ENCODE data around the gene ZC3H18.

Gene ZC3H18

GRCh38 chr16:88630433-88630832 lies 60.2 kb downstream of the ZC3H18 start:
- DNase-seq (ENCODE audit: low spot score) = no peak
- in situ Hi-C loops (cut with MboI; ENCODE audit: low pct_unique_long_range_greater_than_20kb, low sequenced_read_pairs, unreplicated experiment) = no loop called here
- no peak for TF ChIP-seq CTCF (IDR thresholded peaks at IDR 0.05; ENCODE audit: extremely low read depth, insufficient read depth, missing control alignments)

GRCh38 chr16:88630941-88631340 lies 60.7 kb downstream of the ZC3H18 start:
- no peak for TF ChIP-seq CTCF (IDR thresholded peaks at IDR 0.05; ENCODE audit: extremely low read depth, insufficient read depth, missing control alignments)
- in situ Hi-C loops (cut with MboI; ENCODE audit: low pct_unique_long_range_greater_than_20kb, low sequenced_read_pairs, unreplicated experiment) = no loop called here
- DNase-seq (ENCODE audit: low spot score) = no peak

GRCh38 chr16:88631384-88631783 lies 61.2 kb downstream of the ZC3H18 start:
- in situ Hi-C loops (cut with MboI; ENCODE audit: low pct_unique_long_range_greater_than_20kb, low sequenced_read_pairs, unreplicated experiment) = no loop called here
- DNase-seq (ENCODE audit: low spot score) = no peak
- TF ChIP-seq CTCF (IDR thresholded peaks at IDR 0.05; ENCODE audit: extremely low read depth, insufficient read depth, missing control alignments) = no peak

- in situ Hi-C loops (cut with MboI; ENCODE audit: low pct_unique_long_range_greater_than_20kb, low sequenced_read_pairs, unreplicated experiment) = no loop called here
- DNase-seq (ENCODE audit: low spot score) = no peak
- no peak for TF ChIP-seq CTCF (IDR thresholded peaks at IDR 0.05; ENCODE audit: extremely low read depth, insufficient read depth, missing control alignments)
Measured at GRCh38 chr16:88631920-88632586, 61.9 kb downstream of the ZC3H18 start.

- in situ Hi-C loops (cut with MboI; ENCODE audit: low pct_unique_long_range_greater_than_20kb, low sequenced_read_pairs, unreplicated experiment) = no loop called here
- no peak for TF ChIP-seq CTCF (IDR thresholded peaks at IDR 0.05; ENCODE audit: extremely low read depth, insufficient read depth, missing control alignments)
- DNase-seq (ENCODE audit: low spot score) = no peak
Measured at GRCh38 chr16:88632587-88632930, 62.4 kb downstream of the ZC3H18 start.

GRCh38 chr16:88633684-88634140 lies 63.5 kb downstream of the ZC3H18 start:
- in situ Hi-C loops (cut with MboI; ENCODE audit: low pct_unique_long_range_greater_than_20kb, low sequenced_read_pairs, unreplicated experiment) = no loop called here
- peak; percentile 87 for DNase-seq (ENCODE audit: low spot score)

More at GRCh38 chr16:88633684-88634140, 63.5 kb downstream of the ZC3H18 start:
- peak; percentile 56 for TF ChIP-seq CTCF (IDR thresholded peaks at IDR 0.05; ENCODE audit: extremely low read depth, insufficient read depth, missing control alignments)
